Uterus (tissue), 2 donors: ENCODE data around the gene HOMER2.

ENCODE experiments used
- CTCF ChIP-seq, 4 experiments: fragments of 200-600 bp in 2 of 4; fragments of 450-650 bp in 2 of 4; sonication (generic) in 2 of 4; IDR thresholded peaks; one replicate each; pipeline ENCODE4 v1.5.1; 2016 to 2019; ENCODE audit warnings: antibody characterized with exemption in 4 of 4, mild to moderate bottlenecking in 2 of 4, moderate library complexity in 1 of 4
- POLR2A ChIP-seq, 2 donors: fragments of 450-650 bp; IDR thresholded peaks; one replicate each; pipeline ENCODE4 v1.6.1; 2016; ENCODE audit warnings: antibody characterized with exemption in 2 of 2, mild to moderate bottlenecking in 1 of 2, moderate library complexity in 1 of 2

GRCh38 chr15:82803793-82804574, 148.5 kb downstream of the HOMER2 start:
- TF ChIP-seq CTCF (IDR thresholded peaks at IDR 0.05) (no peak), POLR2A (IDR thresholded peaks at IDR 0.05) (no peak)
